ENCODE measurements around the gene PRSS50.

The PRSS50 gene

DNA sequence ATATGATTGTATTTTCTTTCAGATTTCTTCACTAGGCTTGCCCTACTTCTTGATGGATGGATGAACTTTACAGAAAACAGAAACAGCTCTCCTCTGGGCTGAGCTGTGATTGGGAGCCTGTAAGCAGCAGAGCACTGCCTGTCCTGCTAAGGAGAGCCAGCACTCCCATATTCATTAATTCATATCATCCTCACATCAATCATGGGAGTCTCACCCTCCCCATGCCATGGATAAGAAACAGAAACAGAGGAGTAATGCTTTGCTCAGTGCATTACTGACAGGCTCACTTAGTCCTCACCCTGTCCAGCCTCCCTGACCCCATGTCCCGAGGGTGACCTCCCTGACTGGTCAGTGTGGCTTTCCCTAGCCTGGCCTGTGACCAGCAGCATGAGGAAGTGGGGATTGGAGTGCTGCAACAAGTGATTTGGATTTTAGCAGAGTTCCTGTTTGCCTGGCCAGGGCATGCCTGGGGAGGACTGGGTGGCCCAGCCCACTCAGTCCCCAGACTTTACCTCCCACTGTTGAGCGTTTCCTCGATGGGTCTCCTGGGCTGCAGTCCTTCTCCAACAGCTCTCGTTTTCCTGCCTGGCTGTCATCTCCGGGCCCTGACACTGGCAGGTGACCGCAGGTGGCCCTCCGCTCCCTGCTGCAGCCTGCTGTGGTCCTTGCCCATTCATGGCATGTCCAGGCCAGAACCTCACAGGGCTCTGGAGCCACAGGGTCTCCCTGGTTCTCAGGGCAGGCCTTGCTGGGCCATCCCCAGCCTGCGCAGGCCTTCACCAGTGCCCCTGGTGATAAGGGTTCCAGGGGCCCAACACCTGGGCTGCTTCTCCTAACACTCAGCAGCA lies 17.8 kb downstream of the PRSS50 start:
- ChIA-PET POLR2A (no interaction called here), CTCF (interaction anchor here (1.0 kb wide), 1 partner anchor 196 kb away, joined by 3 read pairs; no protein-coding TSS in a partner anchor)

DNA sequence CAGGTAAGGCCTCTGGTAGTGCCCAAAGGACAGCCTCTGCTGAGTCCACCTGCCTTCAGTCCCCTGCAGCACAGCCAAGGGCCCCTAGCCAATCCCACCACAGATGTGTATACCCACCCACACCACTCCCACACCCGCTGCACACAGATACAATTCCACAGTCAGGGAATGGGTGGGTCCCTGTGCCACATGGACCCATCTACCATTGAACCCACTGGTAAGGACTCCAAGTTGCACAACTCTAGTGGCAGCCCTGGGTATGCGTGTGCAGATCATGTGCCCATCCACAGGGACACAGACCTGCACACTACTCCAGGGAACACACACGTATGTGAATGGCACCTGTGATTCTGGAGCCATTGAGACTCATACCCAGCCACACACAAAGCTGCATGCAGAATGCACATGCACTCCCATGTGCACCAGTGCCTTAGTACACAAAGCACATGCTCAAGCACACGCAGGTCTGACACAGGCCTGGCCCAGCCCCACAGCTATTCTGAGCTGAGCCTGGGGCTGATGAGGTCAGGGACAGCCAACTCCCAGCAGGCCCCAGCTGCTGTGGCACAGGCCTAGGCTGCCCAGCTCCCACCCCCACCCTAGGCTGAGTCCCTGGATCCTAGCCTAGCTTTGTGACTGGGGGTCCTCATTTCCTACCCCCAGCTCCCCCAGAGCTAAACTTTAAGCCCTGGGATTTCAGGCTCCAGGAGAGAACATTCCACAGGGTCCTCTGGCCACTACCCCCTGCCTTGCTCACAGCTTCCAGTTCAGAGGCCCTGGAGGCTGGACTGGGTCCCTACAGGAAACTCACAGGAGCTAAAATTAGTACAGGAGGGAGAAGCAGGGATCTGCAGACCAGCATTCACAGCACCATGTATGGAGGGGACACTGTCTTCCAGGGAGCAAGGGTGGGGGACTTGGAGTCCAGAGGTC lies 21.4 kb downstream of the PRSS50 start:
- no peak for DNase-seq (ENCODE audit: extremely low spot score)
- POLR2A ChIA-PET: no interaction called here
- TF ChIP-seq, protein P1, sequence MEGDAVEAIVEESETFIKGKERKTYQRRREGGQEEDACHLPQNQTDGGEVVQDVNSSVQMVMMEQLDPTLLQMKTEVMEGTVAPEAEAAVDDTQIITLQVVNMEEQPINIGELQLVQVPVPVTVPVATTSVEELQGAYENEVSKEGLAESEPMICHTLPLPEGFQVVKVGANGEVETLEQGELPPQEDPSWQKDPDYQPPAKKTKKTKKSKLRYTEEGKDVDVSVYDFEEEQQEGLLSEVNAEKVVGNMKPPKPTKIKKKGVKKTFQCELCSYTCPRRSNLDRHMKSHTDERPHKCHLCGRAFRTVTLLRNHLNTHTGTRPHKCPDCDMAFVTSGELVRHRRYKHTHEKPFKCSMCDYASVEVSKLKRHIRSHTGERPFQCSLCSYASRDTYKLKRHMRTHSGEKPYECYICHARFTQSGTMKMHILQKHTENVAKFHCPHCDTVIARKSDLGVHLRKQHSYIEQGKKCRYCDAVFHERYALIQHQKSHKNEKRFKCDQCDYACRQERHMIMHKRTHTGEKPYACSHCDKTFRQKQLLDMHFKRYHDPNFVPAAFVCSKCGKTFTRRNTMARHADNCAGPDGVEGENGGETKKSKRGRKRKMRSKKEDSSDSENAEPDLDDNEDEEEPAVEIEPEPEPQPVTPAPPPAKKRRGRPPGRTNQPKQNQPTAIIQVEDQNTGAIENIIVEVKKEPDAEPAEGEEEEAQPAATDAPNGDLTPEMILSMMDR (IDR thresholded peaks at IDR 0.05; ENCODE audit: control extremely low read depth, extremely low read depth, low read depth, missing control alignments): no peak
- CTCF ChIA-PET: interaction anchor here (1.0 to 2.9 kb wide), 7 partner anchors 9 to 208 kb away, joined by 3 to 9 read pairs (median 3); no protein-coding TSS in a partner anchor

More for the DNA sequence above, 17.8 kb downstream of the PRSS50 start:
- TF ChIP-seq, protein P1 (IDR thresholded peaks at IDR 0.05; ENCODE audit: control extremely low read depth, extremely low read depth, low read depth, missing control alignments): no peak
- no peak for DNase-seq (ENCODE audit: extremely low spot score)

- DNase-seq (ENCODE audit: extremely low spot score): peak; percentile 47
- CTCF ChIA-PET: interaction anchor here (1.0 to 1.7 kb wide), 3 partner anchors 21 to 204 kb away, joined by 3 to 9 read pairs (median 3); no protein-coding TSS in a partner anchor
Observed at GRCh38 chr3:46695177-46695961, 22.3 kb downstream of the PRSS50 start.

GRCh38 chr3:46694520-46694919 lies 23.1 kb downstream of the PRSS50 start:
- ChIA-PET CTCF (no interaction called here), POLR2A (no interaction called here)
- DNase-seq (ENCODE audit: extremely low spot score): no peak
- TF ChIP-seq, protein P1 (IDR thresholded peaks at IDR 0.05; ENCODE audit: control extremely low read depth, extremely low read depth, low read depth, missing control alignments): no peak

More at GRCh38 chr3:46695177-46695961, 22.3 kb downstream of the PRSS50 start:
- TF ChIP-seq, protein P1 (IDR thresholded peaks at IDR 0.05; ENCODE audit: control extremely low read depth, extremely low read depth, low read depth, missing control alignments): peak; percentile 17
- POLR2A ChIA-PET: no interaction called here

GRCh38 chr3:46693892-46694226 lies 23.8 kb downstream of the PRSS50 start:
- TF ChIP-seq, protein P1 (IDR thresholded peaks at IDR 0.05; ENCODE audit: control extremely low read depth, extremely low read depth, low read depth, missing control alignments): no peak
- ChIA-PET POLR2A (no interaction called here), CTCF (interaction anchor here (1.0 to 2.0 kb wide), 5 partner anchors 9 to 201 kb away, joined by 3 to 10 read pairs (median 3); no protein-coding TSS in a partner anchor)
- no peak for DNase-seq (ENCODE audit: extremely low spot score)

Measured in GM10248 (cell line).